Measurements from ENCODE around the gene PDCD4.

Gene PDCD4

DNA sequence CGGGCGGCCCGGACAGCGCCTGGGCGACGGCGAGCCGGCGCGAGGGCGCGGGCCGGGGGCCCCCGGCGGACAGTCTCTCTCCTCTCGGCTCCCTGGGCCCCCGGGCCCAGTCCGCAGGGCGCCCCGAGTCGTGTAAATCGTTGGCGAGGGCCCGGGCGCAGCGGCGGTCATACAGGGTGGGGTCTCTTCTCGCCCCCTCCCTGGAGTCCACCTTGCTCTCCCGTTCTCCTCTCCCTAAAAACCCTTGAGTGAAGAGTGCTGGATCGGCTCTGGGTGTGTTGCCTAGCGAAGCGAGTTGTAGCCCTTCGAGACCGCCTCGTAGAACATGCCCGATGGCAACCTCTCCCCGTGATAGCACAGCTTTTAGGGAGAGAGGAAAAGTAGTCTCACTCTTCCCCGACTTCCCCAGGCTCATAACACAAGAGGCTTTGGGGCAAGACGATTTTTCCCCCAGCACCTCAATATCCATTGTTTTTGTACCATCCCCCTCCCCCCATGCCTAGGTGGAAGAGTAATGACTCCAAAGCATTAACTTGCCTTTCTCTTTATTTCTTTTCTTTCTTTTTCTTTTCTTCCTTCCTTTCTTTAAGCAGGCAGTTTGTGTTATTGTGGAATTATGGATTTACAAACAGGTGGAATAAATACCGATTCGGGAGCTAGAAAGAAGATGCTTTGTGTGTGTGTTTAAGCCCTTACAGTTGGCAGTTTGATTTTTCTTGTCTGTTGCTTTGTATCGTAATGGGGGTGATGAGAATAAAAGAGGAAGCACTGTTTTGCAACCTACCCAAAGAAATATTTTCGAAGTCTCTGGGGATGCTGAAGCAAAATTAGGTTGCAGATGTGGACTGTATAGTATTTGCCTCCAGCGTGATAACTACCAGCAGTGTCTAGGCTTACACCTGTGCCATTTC, 48.5 kb downstream of the PDCD4 start:
- DNase-seq = peak; percentile 40

DNA sequence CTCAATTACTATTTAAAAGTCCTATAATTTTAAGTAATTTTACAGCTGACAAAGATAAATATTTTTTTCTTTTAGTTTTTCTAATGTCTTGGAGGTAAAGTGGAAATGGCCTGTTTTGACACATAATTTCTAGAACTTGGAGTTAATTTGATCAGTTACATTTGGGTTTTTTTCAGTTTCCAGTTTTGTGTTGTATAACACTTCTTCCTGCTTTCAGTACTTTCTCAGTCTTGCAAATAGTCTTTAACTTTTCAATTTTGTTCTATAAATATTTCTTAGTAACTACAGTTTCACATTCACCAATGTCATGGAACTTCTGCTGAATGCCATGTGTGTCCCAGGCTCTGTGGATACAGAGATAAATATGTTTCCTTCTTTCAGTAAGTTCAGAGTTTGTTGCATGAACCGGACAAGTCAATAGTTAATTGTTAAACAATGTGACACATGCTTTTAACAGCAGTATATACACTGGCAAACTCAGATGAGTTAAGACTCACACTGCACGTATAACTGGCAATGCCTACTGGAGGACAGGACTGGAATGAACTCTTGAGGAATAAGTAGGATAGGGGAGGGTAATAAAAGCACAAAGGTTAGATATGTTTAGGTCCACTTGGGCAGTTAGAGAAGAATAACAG, 52.2 kb downstream of the PDCD4 start:
- no peak for DNase-seq

DNA sequence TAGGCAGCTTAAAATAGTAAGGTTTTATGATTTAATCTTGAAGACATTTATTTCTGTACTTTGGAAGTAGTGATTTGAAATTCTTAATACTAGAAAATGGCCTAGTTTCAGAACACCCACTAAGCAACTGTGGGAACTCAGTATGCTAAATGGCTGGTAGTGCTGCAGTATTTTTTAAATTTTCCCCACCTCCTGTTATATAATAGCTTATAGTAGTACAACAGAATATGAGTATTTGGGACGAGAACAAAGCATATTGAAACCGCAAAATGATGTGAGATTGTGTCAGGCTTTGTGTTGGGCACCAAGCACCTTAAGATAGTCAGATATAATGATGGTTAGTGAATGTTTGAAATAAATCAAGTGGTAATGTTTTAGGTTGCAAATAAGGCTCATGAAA, 55.7 kb downstream of the PDCD4 start:
- DNase-seq = no peak

GRCh38 chr10:110931769-110932381, 60.1 kb downstream of the PDCD4 start:
- DNase-seq = no peak

GRCh38 chr10:110932505-110933180, 60.9 kb downstream of the PDCD4 start:
- no peak for DNase-seq

DNA sequence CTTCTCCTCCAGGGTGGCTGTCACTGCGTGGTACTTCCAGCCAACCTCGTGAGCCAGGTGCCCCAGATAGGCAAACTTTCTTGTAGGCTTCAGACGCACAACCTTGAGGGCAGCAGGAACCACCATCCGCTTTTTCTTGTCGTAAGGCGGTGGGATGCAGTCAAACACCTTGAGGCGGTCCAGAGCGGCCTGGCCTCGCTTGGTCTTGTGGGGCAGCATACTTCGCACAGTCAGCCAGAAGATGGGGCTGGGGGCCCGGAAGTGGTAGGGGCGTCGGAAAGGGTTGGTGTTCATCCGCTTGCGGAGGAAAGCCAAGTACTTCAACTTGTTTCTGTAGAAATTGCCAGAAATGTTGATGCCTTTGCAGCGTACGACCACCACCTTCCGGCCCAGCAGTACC, 65.0 kb downstream of the PDCD4 start:
- no peak for DNase-seq

GRCh38 chr10:110939419-110939818, 67.7 kb downstream of the PDCD4 start:
- no peak for DNase-seq

DNA sequence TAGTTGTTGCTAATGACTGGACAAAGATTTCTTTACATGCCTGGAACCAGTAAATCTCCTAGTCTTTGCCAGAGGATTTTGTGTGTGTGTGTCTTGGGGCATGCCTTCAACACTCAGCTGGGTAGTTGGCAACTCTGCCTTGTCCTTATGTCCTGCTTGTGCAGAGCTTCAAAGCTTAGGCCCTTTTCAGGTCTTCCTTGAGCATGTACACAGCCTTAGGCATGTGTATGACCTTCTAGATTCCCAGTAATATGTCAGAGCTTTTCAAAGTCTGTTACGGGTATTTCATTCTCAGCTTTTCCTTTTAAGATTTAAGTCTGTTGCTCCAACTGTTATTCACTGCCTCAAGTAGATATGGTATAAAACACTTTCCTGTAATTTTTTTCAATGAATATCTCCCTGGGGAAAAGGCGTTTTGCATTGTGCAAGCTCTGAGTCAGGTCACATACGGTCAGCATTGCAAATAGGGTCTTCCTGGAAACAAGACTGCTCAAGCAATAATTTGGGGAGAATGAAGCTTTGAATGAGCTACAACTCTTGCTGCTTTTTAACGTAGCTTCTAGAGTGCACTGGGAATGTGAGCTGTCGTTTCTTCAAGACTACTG, 73.2 kb downstream of the PDCD4 start:
- DNase-seq = no peak

GRCh38 chr10:110946496-110946895, 74.8 kb downstream of the PDCD4 start:
- no peak for DNase-seq

DNA sequence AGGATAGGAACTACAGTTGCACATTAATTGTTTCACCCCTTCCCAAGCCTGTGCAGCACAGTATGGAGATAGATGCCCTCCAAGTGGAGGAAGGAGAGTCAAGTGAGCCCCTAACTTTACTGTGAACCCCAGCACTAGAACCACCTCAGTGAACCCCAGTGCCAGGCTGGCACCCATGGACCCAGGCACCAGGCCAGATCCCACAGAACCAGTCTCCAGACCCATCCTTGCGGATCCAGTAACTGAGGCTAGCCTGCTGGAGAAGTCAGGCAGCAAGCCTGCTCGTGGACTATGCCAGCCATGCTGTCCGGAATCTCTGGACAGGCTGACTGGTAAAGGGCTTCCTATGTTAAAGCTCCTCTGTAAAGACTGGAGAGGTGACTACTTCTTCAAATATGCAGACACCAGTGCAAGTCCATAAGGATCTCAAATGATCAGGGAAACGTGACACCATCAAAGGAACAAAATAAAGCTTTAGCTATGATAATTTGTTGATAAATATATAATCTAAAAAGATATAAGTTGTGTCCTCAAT, 75.4 kb downstream of the PDCD4 start:
- DNase-seq = no peak

All from SIG-M5 (cell line).